CD4-positive, alpha-beta memory T cell (primary cell): ENCODE measurements around the gene KRT3. TPM values are rescaled to one million over a fixed set of nuclear protein-coding genes. Genes with fewer than 3 reads are reported as not detected.
"Not testable (repeated sequence)": the region's sequence is repeated elsewhere in the genome, so short reads cannot be mapped to it uniquely, and the experiment has no call there.

Experiments
- CTCF ChIA-PET: fragments of 350-600 bp; sonication (Branson Sonifier 250); formaldehyde crosslinking; loops from one replicate; lab custom pipeline; 2021; ENCODE audit warnings: inconsistent platforms; ENCODE audit not compliant: partially characterized antibody; lab: Charles Lee
- POLR2A ChIA-PET: fragments of 350-600 bp; sonication (Branson Sonifier 250); formaldehyde crosslinking; loops from one replicate; lab custom pipeline; 2021; ENCODE audit not compliant: partially characterized antibody; lab: Charles Lee
- DNase-seq, 5 donors: peaks; one replicate each; pipeline versions ENCODE4 v3.0.0 to v3.0.0-alpha.2; 2020 to 2022; ENCODE audit warnings: mixed read lengths in 1 of 5
- H3K27ac ChIP-seq: one replicate; pipeline ENCODE4 v1.7.0; 2013; ENCODE audit warnings: low read depth, low read length
- H3K27me3 ChIP-seq: 2 replicates; pipeline ENCODE4 v1.7.0; 2013; ENCODE audit warnings: mild to moderate bottlenecking, low read length, moderate library complexity; ENCODE audit not compliant: insufficient read depth
- H3K36me3 ChIP-seq: 2 replicates; pipeline ENCODE4 v1.7.0; 2013; ENCODE audit warnings: mild to moderate bottlenecking, low read length, moderate library complexity; ENCODE audit not compliant: insufficient read depth
- H3K4me1 ChIP-seq: 2 replicates; pipeline ENCODE4 v1.7.0; 2013; ENCODE audit warnings: mild to moderate bottlenecking, low read length, moderate library complexity; ENCODE audit not compliant: insufficient read depth
- H3K4me3 ChIP-seq, 2 donors: one replicate each; pipeline ENCODE4 v1.7.0; 2013; ENCODE audit warnings: low read length in 2 of 2, mild to moderate bottlenecking in 1 of 2
- H3K9me3 ChIP-seq, 2 donors: one replicate each; pipeline ENCODE4 v1.7.0; 2013; ENCODE audit warnings: low read length in 2 of 2, control low read depth in 1 of 2; ENCODE audit not compliant: control insufficient read depth in 1 of 2
- H3K27ac Mint-ChIP-seq, 7 donors: one replicate each; pipeline ENCODE4 v1.8.0; 2020 to 2021; ENCODE audit warnings: mixed read lengths in 7 of 7, mild to moderate bottlenecking in 6 of 7, inconsistent platforms in 3 of 7, moderate library complexity in 3 of 7
- H3K27me3 Mint-ChIP-seq, 2 donors: one replicate each; pipeline ENCODE4 v1.8.0; 2020 to 2021; ENCODE audit warnings: mixed read lengths in 2 of 2
- H3K36me3 Mint-ChIP-seq, 2 donors: one replicate each; pipeline ENCODE4 v1.8.0; 2020 to 2021; ENCODE audit warnings: mixed read lengths in 2 of 2, inconsistent platforms in 1 of 2, mild to moderate bottlenecking in 1 of 2
- H3K4me1 Mint-ChIP-seq, 4 donors: one replicate each; pipeline ENCODE4 v1.8.0; 2020 to 2021; ENCODE audit warnings: mixed read lengths in 4 of 4, mild to moderate bottlenecking in 1 of 4
- H3K4me3 Mint-ChIP-seq, 8 donors: one replicate each; pipeline ENCODE4 v1.8.0; 2020 to 2021; ENCODE audit warnings: mixed read lengths in 8 of 8, mild to moderate bottlenecking in 7 of 8, moderate library complexity in 6 of 8, inconsistent platforms in 3 of 8
- H3K9me3 Mint-ChIP-seq, 8 donors: one replicate each; pipeline ENCODE4 v1.8.0; 2020 to 2021; ENCODE audit warnings: mixed read lengths in 8 of 8, mild to moderate bottlenecking in 5 of 8, inconsistent platforms in 3 of 8, moderate library complexity in 1 of 8
- intact Hi-C: fragments of 100-400 bp; cut with micrococcal nuclease; formaldehyde crosslinking; loops from one replicate; pipeline ENCODE4 v1.15.1; 2023
- polyA plus RNA-seq, 2 donors: library from polyadenylated mRNA; unstranded; fragments of 300-500 nt; fragmentation: Illumina TruSeq; gene quantifications; one replicate each; pipeline ENCODE4 v1.2.3, GENCODE V29; 2021
- total RNA-seq, 2 experiments: library from RNA; stranded (reverse); gene quantifications; one replicate each; pipeline ENCODE4 v1.2.3, GENCODE V29; 2021

Gene KRT3
- total and polyA plus RNA-seq, 4 experiments from 2014 or later, result not detected

DNA sequence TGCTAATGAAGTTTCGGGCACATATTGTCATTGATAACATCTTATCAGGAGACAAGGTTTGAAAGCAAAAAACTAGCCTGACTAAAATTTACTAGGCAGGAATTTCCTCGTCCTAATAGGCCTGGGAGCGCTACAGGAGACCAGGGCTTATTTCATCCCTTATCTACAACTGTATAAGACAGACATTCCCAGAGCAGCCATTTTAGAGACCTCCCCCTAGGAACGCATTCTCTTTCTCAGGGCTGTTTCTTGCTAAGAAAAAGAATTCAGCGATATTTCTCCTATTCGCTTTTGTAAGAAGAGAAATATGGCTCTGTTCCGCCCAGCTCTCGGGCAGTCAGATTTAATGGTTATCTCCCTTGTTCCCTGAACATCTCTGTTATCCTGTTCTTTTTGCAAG lies 34.7 kb downstream of the KRT3 start:
- DNase-seq, H3K27ac ChIP-seq, H3K4me3 ChIP-seq, H3K27me3 Mint-ChIP-seq, H3K36me3 Mint-ChIP-seq, H3K27ac Mint-ChIP-seq, H3K4me3 Mint-ChIP-seq, CTCF ChIA-PET, H3K4me1 ChIP-seq, H3K9me3 ChIP-seq, H3K27me3 ChIP-seq, H3K36me3 ChIP-seq, H3K4me1 Mint-ChIP-seq, intact Hi-C loops, POLR2A ChIA-PET: not testable (repeated sequence)
- H3K9me3 Mint-ChIP-seq, result peaks cover 0 to 43% (median 30%) of the 10 kb centered on the region in 8 donors

DNA sequence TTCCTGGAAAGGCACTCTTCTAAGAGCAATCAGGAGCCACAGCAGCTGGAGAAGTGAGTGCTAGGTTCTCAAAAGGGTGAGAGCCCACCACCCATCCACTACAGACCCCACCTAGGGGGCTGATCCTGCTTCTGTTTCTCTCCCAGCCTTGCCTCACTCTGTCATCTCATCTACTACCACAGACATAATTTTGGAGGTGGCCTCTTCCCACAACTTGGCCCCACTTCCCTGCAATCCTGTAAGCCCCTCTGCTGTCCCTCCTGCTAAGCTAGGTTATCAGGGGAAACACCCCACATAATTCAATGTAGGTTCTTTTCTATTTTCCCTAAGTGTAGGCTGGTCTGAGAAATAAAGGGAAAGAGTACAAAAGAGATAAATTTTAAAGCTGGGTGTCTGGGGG lies 35.3 kb downstream of the KRT3 start:
- Mint-ChIP-seq H3K4me3 (no peak overlapping the region), H3K4me1 (no peaks in the 10 kb centered on the region), H3K27me3 (peaks cover 0 to 5% of the 10 kb centered on the region in 2 donors), H3K27ac (peak overlapping the region in 1 of 7 donors; percentile 52), H3K36me3 (peaks cover 1 to 4% of the 10 kb centered on the region in 2 donors), H3K9me3 (peaks cover 0 to 43% (median 30%) of the 10 kb centered on the region in 8 donors)
- ChIA-PET CTCF (no interaction called here), POLR2A (no interaction called here)
- no peak for DNase-seq
- intact Hi-C loops, result no loop called here
- Histone ChIP-seq H3K27me3 (no peaks in the 10 kb centered on the region), H3K4me1 (no peaks in the 10 kb centered on the region), H3K9me3 (no peaks in the 10 kb centered on the region), H3K27ac (no peak overlapping the region), H3K36me3 (no peaks in the 10 kb centered on the region), H3K4me3 (no peak overlapping the region)

DNA sequence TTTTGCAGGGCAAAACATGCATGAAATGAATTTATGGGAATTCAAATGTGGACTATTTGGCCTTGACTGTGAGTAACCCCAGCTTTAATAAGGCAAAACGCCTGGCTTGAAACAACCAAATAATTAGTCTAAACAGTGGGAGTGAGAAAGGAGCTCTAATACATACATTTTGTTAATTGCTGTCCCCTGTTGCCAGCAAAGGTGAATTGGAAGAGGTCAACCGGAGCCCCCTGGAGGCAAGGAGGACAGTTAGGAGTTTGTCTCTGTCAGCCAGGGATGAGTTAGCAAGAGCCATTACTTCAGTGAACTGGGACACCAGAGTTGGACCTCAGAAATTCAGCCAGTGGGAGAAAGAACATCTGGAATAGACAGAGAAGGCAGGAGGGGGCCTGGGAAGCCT lies 36.2 kb downstream of the KRT3 start:
- CTCF ChIA-PET, result interaction anchor here (1.8 kb wide), 1 partner anchor 174 kb away, joined by 4 read pairs; no protein-coding TSS in a partner anchor
- Histone ChIP-seq H3K4me3 (no peak overlapping the region), H3K4me1 (no peaks in the 10 kb centered on the region), H3K27me3 (no peaks in the 10 kb centered on the region), H3K27ac (no peak overlapping the region), H3K36me3 (no peaks in the 10 kb centered on the region), H3K9me3 (no peaks in the 10 kb centered on the region)
- Mint-ChIP-seq H3K9me3 (peaks cover 0 to 43% (median 30%) of the 10 kb centered on the region in 8 donors), H3K4me1 (no peaks in the 10 kb centered on the region), H3K27me3 (peaks cover 3 to 7% of the 10 kb centered on the region in 2 donors), H3K36me3 (peaks cover 1 to 4% of the 10 kb centered on the region in 2 donors), H3K27ac (peak overlapping the region in 1 of 7 donors; percentile 64), H3K4me3 (no peak overlapping the region)
- intact Hi-C loops, result no loop called here
- no peak for DNase-seq
- POLR2A ChIA-PET, result no interaction called here

DNA sequence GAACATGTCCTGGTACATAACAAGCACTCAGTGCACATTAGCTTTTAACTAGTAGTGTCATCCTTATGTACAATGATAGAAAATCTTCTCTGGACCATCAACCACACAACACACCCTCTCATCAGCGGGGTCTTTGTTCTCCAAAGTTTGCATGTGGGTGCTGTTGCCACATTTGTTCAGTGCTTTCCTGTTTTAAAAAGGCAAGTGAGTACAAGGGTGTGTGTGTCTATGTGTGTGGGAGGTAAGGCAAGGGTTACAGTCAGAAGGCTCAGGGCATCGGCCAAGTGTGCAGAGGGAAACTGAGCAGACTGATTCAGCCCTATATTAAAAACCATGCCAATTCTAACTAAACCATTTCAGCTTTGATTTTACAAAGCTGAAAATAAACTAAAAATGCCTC lies 36.7 kb downstream of the KRT3 start:
- H3K4me3 ChIP-seq, result no peak overlapping the region
- no peaks in the 10 kb centered on the region for H3K27me3 ChIP-seq
- H3K27ac ChIP-seq, result no peak overlapping the region
- no peaks in the 10 kb centered on the region for H3K9me3 ChIP-seq
- Mint-ChIP-seq H3K27me3 (peaks cover 3 to 7% of the 10 kb centered on the region in 2 donors), H3K4me3 (no peak overlapping the region), H3K9me3 (peaks cover 0 to 43% (median 30%) of the 10 kb centered on the region in 8 donors), H3K36me3 (peaks cover 1 to 4% of the 10 kb centered on the region in 2 donors), H3K4me1 (no peaks in the 10 kb centered on the region), H3K27ac (no peak overlapping the region)
- intact Hi-C loops, result no loop called here
- ChIA-PET CTCF (interaction anchor here (1.8 kb wide), 1 partner anchor 173 kb away, joined by 4 read pairs; no protein-coding TSS in a partner anchor), POLR2A (no interaction called here)
- DNase-seq, result no peak
- H3K4me1 ChIP-seq, result no peaks in the 10 kb centered on the region
- H3K36me3 ChIP-seq, result no peaks in the 10 kb centered on the region

DNA sequence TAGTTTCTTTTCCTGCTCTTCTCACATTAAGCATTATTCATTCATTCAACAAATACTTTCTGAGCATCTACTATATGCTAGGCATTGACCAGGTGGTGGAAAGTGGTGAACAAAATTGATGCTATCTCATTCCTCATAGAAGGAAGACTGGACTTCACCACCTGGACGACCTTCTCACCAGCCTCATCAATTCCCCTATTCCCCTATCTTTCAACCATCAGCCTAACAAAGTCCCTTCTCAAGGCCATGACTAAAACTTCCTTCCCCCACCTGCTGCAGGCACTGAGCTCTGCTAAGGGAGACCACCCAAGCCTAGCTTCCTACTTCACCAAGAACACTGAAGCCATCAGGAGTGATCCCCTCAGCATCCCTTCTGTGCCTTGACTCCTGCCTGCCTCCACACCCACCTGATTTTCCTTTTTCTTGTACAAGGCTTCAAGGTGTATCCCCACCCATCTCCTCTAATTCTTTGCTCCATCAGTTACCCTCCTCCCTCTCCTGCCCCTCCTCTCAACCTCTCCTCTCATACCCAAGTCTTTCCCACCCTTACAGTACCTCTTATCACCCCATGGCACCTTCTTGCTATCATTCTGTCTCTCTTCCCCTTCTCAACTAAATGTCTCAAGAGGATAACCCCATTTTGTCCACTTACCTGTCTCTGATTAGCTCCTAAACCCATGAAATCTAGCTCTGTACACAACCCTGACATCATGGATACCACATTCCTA lies 38.3 kb downstream of the KRT3 start:
- no peaks in the 10 kb centered on the region for H3K36me3 ChIP-seq

DNA sequence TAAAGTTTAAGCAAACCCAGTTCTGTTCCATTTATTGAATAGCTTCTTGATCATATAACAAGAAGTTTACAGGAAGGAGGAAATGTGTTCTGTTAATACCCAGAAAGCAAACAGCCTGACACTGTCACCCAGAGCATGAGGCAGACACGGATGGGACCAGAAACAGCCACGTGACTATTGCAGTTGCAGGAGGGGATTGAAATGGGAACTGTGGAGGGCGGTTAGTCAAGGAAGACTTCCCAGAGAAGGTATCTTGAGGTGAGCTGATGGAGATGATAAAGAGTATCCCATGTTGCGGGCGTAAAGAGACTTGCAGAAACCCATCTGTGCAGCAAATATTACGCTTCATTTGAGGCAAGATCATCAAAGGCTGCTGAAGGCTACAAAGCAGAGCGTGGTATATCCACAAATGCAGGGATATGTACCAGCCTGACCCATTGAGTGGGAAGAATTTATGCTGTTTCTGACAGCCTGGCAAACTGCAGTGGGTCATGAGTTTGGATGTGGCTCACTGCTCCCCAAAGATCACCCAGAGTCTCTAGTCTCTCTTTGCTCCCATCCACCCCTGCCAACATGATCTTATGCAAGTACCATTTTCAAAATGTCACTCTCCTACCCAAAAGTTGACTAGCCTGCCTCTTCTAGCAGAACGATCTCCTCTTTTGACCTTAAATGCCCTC lies 39.5 kb downstream of the KRT3 start:
- H3K4me1 Mint-ChIP-seq, result no peaks in the 10 kb centered on the region
- Histone ChIP-seq H3K27me3 (no peaks in the 10 kb centered on the region), H3K4me1 (no peaks in the 10 kb centered on the region), H3K9me3 (no peaks in the 10 kb centered on the region), H3K27ac (no peak overlapping the region), H3K36me3 (no peaks in the 10 kb centered on the region), H3K4me3 (no peak overlapping the region)
- H3K27me3 Mint-ChIP-seq, result peaks cover 3 to 10% of the 10 kb centered on the region in 2 donors
- intact Hi-C loops, result no loop called here
- peaks cover 1 to 4% of the 10 kb centered on the region in 2 donors for H3K36me3 Mint-ChIP-seq
- no peak overlapping the region for H3K27ac Mint-ChIP-seq
- POLR2A ChIA-PET, result no interaction called here
- CTCF ChIA-PET, result no interaction called here
- H3K4me3 Mint-ChIP-seq, result no peak overlapping the region
- peaks cover 0 to 25% (median 17%) of the 10 kb centered on the region in 8 donors for H3K9me3 Mint-ChIP-seq
- no peak for DNase-seq

More for the DNA sequence above, 38.3 kb downstream of the KRT3 start:
- POLR2A ChIA-PET, result no interaction called here
- H3K36me3 Mint-ChIP-seq, result peaks cover 1 to 4% of the 10 kb centered on the region in 2 donors
- DNase-seq, result no peak
- peaks cover 3 to 8% of the 10 kb centered on the region in 2 donors for H3K27me3 Mint-ChIP-seq
- H3K4me1 Mint-ChIP-seq, result no peaks in the 10 kb centered on the region
- no peaks in the 10 kb centered on the region for H3K27me3 ChIP-seq
- H3K9me3 Mint-ChIP-seq, result peaks cover 0 to 35% (median 26%) of the 10 kb centered on the region in 8 donors
- no peak overlapping the region for H3K27ac ChIP-seq
- CTCF ChIA-PET, result no interaction called here
- H3K9me3 ChIP-seq, result no peaks in the 10 kb centered on the region
- no peak overlapping the region for H3K4me3 Mint-ChIP-seq
- no peaks in the 10 kb centered on the region for H3K4me1 ChIP-seq
- intact Hi-C loops, result no loop called here
- no peak overlapping the region for H3K4me3 ChIP-seq
- H3K27ac Mint-ChIP-seq, result no peak overlapping the region

DNA sequence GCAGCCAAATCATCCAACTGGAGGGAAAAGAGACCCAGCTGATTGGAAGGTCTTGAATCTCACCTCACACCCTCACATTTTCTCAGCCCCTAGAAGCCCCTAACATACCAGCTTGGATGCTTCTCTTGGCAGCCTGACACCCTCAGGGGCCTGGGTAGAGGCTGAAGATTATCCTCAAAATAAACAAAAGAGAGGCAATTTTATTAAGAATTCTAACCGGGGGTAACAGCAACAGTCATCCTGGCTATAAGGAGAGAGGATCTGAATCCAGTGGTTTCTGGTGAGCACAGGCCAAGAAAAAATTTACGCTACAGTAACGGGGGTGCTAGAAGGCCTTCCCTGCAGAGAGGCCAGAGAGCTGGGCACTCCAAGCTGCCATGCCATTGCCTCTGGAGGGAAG lies 40.4 kb downstream of the KRT3 start:
- Mint-ChIP-seq H3K36me3 (peaks cover 0 to 4% of the 10 kb centered on the region in 2 donors), H3K4me3 (no peak overlapping the region), H3K27me3 (peaks cover 3 to 10% of the 10 kb centered on the region in 2 donors), H3K9me3 (peaks cover 0 to 16% (median 10%) of the 10 kb centered on the region in 8 donors), H3K4me1 (no peaks in the 10 kb centered on the region), H3K27ac (no peak overlapping the region)
- ChIA-PET POLR2A (no interaction called here), CTCF (no interaction called here)
- H3K9me3 ChIP-seq, result no peaks in the 10 kb centered on the region
- no peak for DNase-seq
- H3K27me3 ChIP-seq, result no peaks in the 10 kb centered on the region
- no peaks in the 10 kb centered on the region for H3K4me1 ChIP-seq
- H3K36me3 ChIP-seq, result no peaks in the 10 kb centered on the region
- H3K4me3 ChIP-seq, result no peak overlapping the region
- intact Hi-C loops, result no loop called here
- H3K27ac ChIP-seq, result no peak overlapping the region
